Vagina (tissue), 2 donors: Measurements from ENCODE around the gene HDGF. TPM values are rescaled to one million over a fixed set of nuclear protein-coding genes. Genes with fewer than 3 reads are reported as not detected.

ENCODE experiments used
- DNase-seq, 2 donors: peaks; one replicate each; pipeline ENCODE4 v3.0.0-alpha.2; 2017; ENCODE audit errors: extremely low spot score in 2 of 2
- H3K27ac ChIP-seq: fragments of 200-600 bp; sonication (generic); one replicate; pipeline ENCODE4 v1.5.1; 2019
- H3K27me3 ChIP-seq: fragments of 200-600 bp; sonication (generic); one replicate; pipeline ENCODE4 v1.5.1; 2019
- H3K36me3 ChIP-seq, 2 donors: fragments of 200-600 bp; sonication (generic); one replicate each; pipeline ENCODE4 v1.5.1; 2017 to 2019
- H3K4me1 ChIP-seq: fragments of 200-600 bp; sonication (generic); one replicate; pipeline ENCODE4 v1.5.1; 2019
- H3K4me3 ChIP-seq, 2 donors: fragments of 200-600 bp; sonication (generic); 1 replicate in 1 of 2; 2 replicates in 1 of 2; pipeline ENCODE4 v1.5.1; 2016 to 2019
- H3K9me3 ChIP-seq: fragments of 200-600 bp; sonication (generic); one replicate; pipeline ENCODE4 v1.5.1; 2019
- CTCF ChIP-seq, 3 experiments: fragments of 450-650 bp in 2 of 3; fragments of 200-600 bp in 1 of 3; sonication (generic) in 1 of 3; IDR thresholded peaks; one replicate each; pipeline ENCODE4 v1.5.1; 2017 to 2019; ENCODE audit warnings: antibody characterized with exemption in 3 of 3, mild to moderate bottlenecking in 2 of 3, moderate library complexity in 2 of 3
- POLR2A ChIP-seq, 2 donors: fragments of 450-650 bp; IDR thresholded peaks; one replicate each; pipeline ENCODE4 v1.6.1; 2017; ENCODE audit warnings: antibody characterized with exemption in 2 of 2, mild to moderate bottlenecking in 2 of 2, moderate library complexity in 2 of 2
- POLR2AphosphoS5 ChIP-seq, 2 donors: sonication (generic); formaldehyde crosslinking; IDR thresholded peaks; one replicate each; pipeline ENCODE4 v1.9.0; 2017; ENCODE audit warnings: antibody characterized with exemption in 2 of 2, mild to moderate bottlenecking in 2 of 2, low read depth in 1 of 2; ENCODE audit not compliant: insufficient read depth in 1 of 2
- intact Hi-C: fragments of 100-400 bp; cut with DNase I; formaldehyde crosslinking; loops from one replicate; pipeline ENCODE4 v1.15.1; 2023
- total RNA-seq: library from RNA; depleted of rRNA; stranded (reverse); fragments of >200 nt; gene quantifications from one replicate; pipeline ENCODE4 v1.2.3, GENCODE V29; 2016

HDGF gene
- total RNA-seq, 1 donor from 2014 or later = 154 TPM

- peak in 1 of 2 donors; percentile 93 for DNase-seq
- peak; percentile 21 to 54 for TF ChIP-seq POLR2AphosphoS5 (IDR thresholded peaks at IDR 0.05; ENCODE audit: insufficient read depth in 1 of 2, low read depth in 1 of 2)
- no peak for TF ChIP-seq POLR2A (IDR thresholded peaks at IDR 0.05)
- H3K36me3 ChIP-seq = no peaks in the 10 kb centered on the region
- intact Hi-C loops = no loop called here
- H3K9me3 ChIP-seq = no peaks in the 10 kb centered on the region
- H3K4me3 ChIP-seq = peak overlapping the region; percentile 96 to 97
- H3K4me1 ChIP-seq = peaks cover 65% of the 10 kb centered on the region
- H3K27me3 ChIP-seq = no peaks in the 10 kb centered on the region
- H3K27ac ChIP-seq = peak overlapping the region; percentile 99
Measured at GRCh38 chr1:156750191-156750672, 1.2 kb downstream of the HDGF start.

GRCh38 chr1:156749419-156750118, 1.9 kb downstream of the HDGF start:
- Histone ChIP-seq H3K27ac (peak overlapping the region; percentile 99), H3K36me3 (peaks cover 0 to 5% of the 10 kb centered on the region in 2 donors), H3K4me1 (peaks cover 72% of the 10 kb centered on the region), H3K27me3 (no peaks in the 10 kb centered on the region), H3K4me3 (peak overlapping the region; percentile 96 to 97), H3K9me3 (no peaks in the 10 kb centered on the region)
- DNase-seq = peak in 1 of 2 donors; percentile 87
- intact Hi-C loops = no loop called here
- no peak for TF ChIP-seq POLR2A (IDR thresholded peaks at IDR 0.05)
- no peak for TF ChIP-seq CTCF (IDR thresholded peaks at IDR 0.05)
- no peak for TF ChIP-seq POLR2AphosphoS5 (IDR thresholded peaks at IDR 0.05; ENCODE audit: insufficient read depth in 1 of 2, low read depth in 1 of 2)

GRCh38 chr1:156748670-156749418, 2.6 kb downstream of the HDGF start:
- TF ChIP-seq POLR2AphosphoS5 (IDR thresholded peaks at IDR 0.05; ENCODE audit: insufficient read depth in 1 of 2, low read depth in 1 of 2) = peak; percentile 50 to 66
- no peak for TF ChIP-seq POLR2A (IDR thresholded peaks at IDR 0.05)
- no peaks in the 10 kb centered on the region for H3K27me3 ChIP-seq
- peak overlapping the region; percentile 96 to 97 for H3K4me3 ChIP-seq
- H3K27ac ChIP-seq = peak overlapping the region; percentile 99
- peaks cover 72% of the 10 kb centered on the region for H3K4me1 ChIP-seq
- H3K36me3 ChIP-seq = peaks cover 0 to 12% of the 10 kb centered on the region in 2 donors
- no peaks in the 10 kb centered on the region for H3K9me3 ChIP-seq
- DNase-seq = peak; percentile 89 to 94
- intact Hi-C loops = no loop called here

- H3K27me3 ChIP-seq = no peaks in the 10 kb centered on the region
- intact Hi-C loops = no loop called here
- peak overlapping the region; percentile 96 to 97 for H3K4me3 ChIP-seq
- H3K27ac ChIP-seq = peak overlapping the region; percentile 99
- TF ChIP-seq CTCF (IDR thresholded peaks at IDR 0.05) = no peak
- no peak for TF ChIP-seq POLR2A (IDR thresholded peaks at IDR 0.05)
- TF ChIP-seq POLR2AphosphoS5 (IDR thresholded peaks at IDR 0.05; ENCODE audit: insufficient read depth in 1 of 2, low read depth in 1 of 2) = no peak
- H3K4me1 ChIP-seq = peaks cover 65% of the 10 kb centered on the region
- H3K36me3 ChIP-seq = peaks cover 0 to 20% of the 10 kb centered on the region in 2 donors
- peak in 1 of 2 donors; percentile 87 for DNase-seq
- no peaks in the 10 kb centered on the region for H3K9me3 ChIP-seq
Measured at GRCh38 chr1:156747742-156748669, 3.5 kb downstream of the HDGF start.

- Histone ChIP-seq H3K4me3 (peak overlapping the region; percentile 96 to 97), H3K27me3 (no peaks in the 10 kb centered on the region), H3K4me1 (peaks cover 56% of the 10 kb centered on the region), H3K27ac (peak overlapping the region; percentile 99), H3K9me3 (no peaks in the 10 kb centered on the region), H3K36me3 (peaks cover 0 to 31% of the 10 kb centered on the region in 2 donors)
- TF ChIP-seq POLR2A (IDR thresholded peaks at IDR 0.05) (peak in 1 of 2 donors; percentile 61), POLR2AphosphoS5 (IDR thresholded peaks at IDR 0.05; ENCODE audit: insufficient read depth in 1 of 2, low read depth in 1 of 2) (peak; percentile 21 to 91), CTCF (IDR thresholded peaks at IDR 0.05) (no peak)
- DNase-seq = peak; percentile 95 to 97
- intact Hi-C loops = no loop called here
Measured at GRCh38 chr1:156746728-156747631, 4.5 kb downstream of the HDGF start.
